Mesenchymal stem cell (in vitro differentiated cells and primary cell): ENCODE measurements around the gene TMEM119.
A peak's percentile ranks its signal among the peaks of the same experiment; 100 is the strongest.

Source experiments
- DNase-seq: peaks from one replicate; pipeline ENCODE4 v3.0.0-alpha.2; 2013
- H2AFZ ChIP-seq: one replicate; pipeline ENCODE4 v1.6.1; 2013; ENCODE audit warnings: low read depth, mild to moderate bottlenecking, control low read depth, inconsistent platforms, low read length, moderate library complexity
- H2AK5ac ChIP-seq: 2 replicates; pipeline ENCODE4 v1.6.1; 2013; ENCODE audit warnings: low read length, moderate library complexity, mild to moderate bottlenecking, inconsistent platforms; ENCODE audit not compliant: severe bottlenecking
- H2BK120ac ChIP-seq: one replicate; pipeline ENCODE4 v1.6.1; 2013; ENCODE audit warnings: low read depth, mild to moderate bottlenecking, inconsistent platforms, low read length, moderate library complexity
- H2BK12ac ChIP-seq, 2 experiments: one replicate each; pipeline ENCODE4 v1.6.1; 2013; ENCODE audit warnings: inconsistent platforms in 2 of 2, low read length in 2 of 2, mild to moderate bottlenecking in 2 of 2, moderate library complexity in 2 of 2, control low read depth in 1 of 2
- H2BK15ac ChIP-seq: one replicate; pipeline ENCODE4 v1.6.1; 2013; ENCODE audit warnings: mild to moderate bottlenecking, low read depth, inconsistent platforms; ENCODE audit not compliant: poor library complexity, severe bottlenecking
- H2BK5ac ChIP-seq: 2 replicates; pipeline ENCODE4 v1.6.1; 2013; ENCODE audit warnings: low read depth, mild to moderate bottlenecking, low read length, control low read depth, inconsistent platforms; ENCODE audit not compliant: poor library complexity, severe bottlenecking
- H3K14ac ChIP-seq, 2 experiments: one replicate each; pipeline ENCODE4 v1.6.1; 2013; ENCODE audit warnings: inconsistent platforms in 2 of 2, low read length in 2 of 2, control low read depth in 1 of 2, mild to moderate bottlenecking in 1 of 2, moderate library complexity in 1 of 2
- H3K18ac ChIP-seq, 2 experiments: one replicate each; pipeline ENCODE4 v1.6.1; 2013; ENCODE audit warnings: inconsistent platforms in 2 of 2, low read length in 2 of 2, control low read depth in 1 of 2, low read depth in 1 of 2, mild to moderate bottlenecking in 1 of 2
- H3K23ac ChIP-seq, 2 experiments: one replicate each; pipeline ENCODE4 v1.6.1; 2013; ENCODE audit warnings: inconsistent platforms in 2 of 2, low read length in 2 of 2, mild to moderate bottlenecking in 2 of 2, moderate library complexity in 2 of 2, control low read depth in 1 of 2
- H3K27ac ChIP-seq: 2 replicates; pipeline ENCODE4 v1.5.1; 2013; ENCODE audit warnings: mild to moderate bottlenecking, moderate library complexity, low read length, control low read depth, inconsistent platforms; ENCODE audit not compliant: poor library complexity, severe bottlenecking
- H3K27me3 ChIP-seq, 2 experiments: 2 replicates each; pipeline versions ENCODE4 v1.6.1 to v1.7.0; 2013; ENCODE audit warnings: low read length in 2 of 2, mild to moderate bottlenecking in 2 of 2, moderate library complexity in 2 of 2, control low read depth in 1 of 2, inconsistent platforms in 1 of 2; ENCODE audit not compliant: control insufficient read depth in 1 of 2, insufficient read depth in 1 of 2
- H3K36me3 ChIP-seq, 2 experiments: 2 replicates each; pipeline versions ENCODE4 v1.6.1 to v1.7.0; 2013; ENCODE audit warnings: low read length in 2 of 2, control low read depth in 1 of 2, inconsistent platforms in 1 of 2, low read depth in 1 of 2, mild to moderate bottlenecking in 1 of 2; ENCODE audit not compliant: insufficient read depth in 2 of 2, control insufficient read depth in 1 of 2
- H3K4ac ChIP-seq, 2 experiments: one replicate each; pipeline ENCODE4 v1.6.1; 2013; ENCODE audit warnings: inconsistent platforms in 2 of 2, low read length in 2 of 2, mild to moderate bottlenecking in 2 of 2, moderate library complexity in 2 of 2, control low read depth in 1 of 2, low read depth in 1 of 2
- H3K4me1 ChIP-seq: 2 replicates; pipeline ENCODE4 v1.6.1; 2013; ENCODE audit warnings: low read depth, low read length, control low read depth; ENCODE audit not compliant: control insufficient read depth, insufficient read depth
- H3K4me2 ChIP-seq: 2 replicates; pipeline ENCODE4 v1.6.1; 2013; ENCODE audit warnings: low read length, mild to moderate bottlenecking, inconsistent platforms; ENCODE audit not compliant: poor library complexity, severe bottlenecking
- H3K4me3 ChIP-seq, 2 experiments: 2 replicates each; pipeline versions ENCODE4 v1.5.1 to v1.7.0; 2013; ENCODE audit warnings: low read length in 2 of 2, mild to moderate bottlenecking in 2 of 2, control low read depth in 1 of 2, low read depth in 1 of 2; ENCODE audit not compliant: insufficient read depth in 1 of 2
- H3K79me1 ChIP-seq: replicated peaks from 2 replicates; pipeline ENCODE4 v1.6.1; 2013; ENCODE audit warnings: mild to moderate bottlenecking, control low read depth, low read length, inconsistent platforms; ENCODE audit not compliant: poor library complexity, severe bottlenecking
- H3K9ac ChIP-seq: 2 replicates; pipeline ENCODE4 v1.7.0; 2013; ENCODE audit warnings: mild to moderate bottlenecking, low read length, moderate library complexity
- H3K9me3 ChIP-seq: 2 replicates; pipeline ENCODE4 v1.7.0; 2013; ENCODE audit warnings: mild to moderate bottlenecking, low read length; ENCODE audit not compliant: control insufficient read depth
- H4K8ac ChIP-seq: one replicate; pipeline ENCODE4 v1.6.1; 2013; ENCODE audit warnings: inconsistent platforms, mild to moderate bottlenecking, low read length, moderate library complexity
- H4K91ac ChIP-seq: one replicate; pipeline ENCODE4 v1.6.1; 2013; ENCODE audit warnings: mild to moderate bottlenecking, low read length, inconsistent platforms
- WGBS: methylation state at CpG from one replicate; pipeline ENCODE4 v1.1.7; 2013; ENCODE audit warnings: mixed read lengths; 5-methylcytosine and 5-hydroxymethylcytosine counted together

The TMEM119 gene

DNA sequence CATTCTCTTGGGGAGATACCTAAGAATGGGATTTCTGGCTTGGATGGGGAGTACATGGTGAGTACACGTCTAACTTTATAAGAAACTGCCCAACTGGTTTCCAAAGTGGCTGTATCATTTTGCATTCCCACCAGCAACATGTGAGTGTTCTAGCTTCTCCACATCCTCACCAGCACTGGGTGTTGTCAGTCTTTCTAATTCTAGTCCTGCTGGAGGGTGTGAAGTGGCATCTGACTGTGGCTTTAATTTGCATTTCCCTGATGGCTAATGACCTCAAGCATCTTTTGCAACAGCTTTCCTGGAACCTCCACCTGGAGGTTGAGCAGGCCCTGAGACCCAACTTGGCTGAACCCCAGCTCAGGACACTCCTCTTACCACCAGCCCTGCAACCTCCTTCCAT, 18.0 kb upstream of the TMEM119 start:
- Histone ChIP-seq H2BK120ac (no peak overlapping the region), H4K8ac (no peak overlapping the region)
- WGBS = 100% methylated on average over 1 of the region's 1 CpG

DNA sequence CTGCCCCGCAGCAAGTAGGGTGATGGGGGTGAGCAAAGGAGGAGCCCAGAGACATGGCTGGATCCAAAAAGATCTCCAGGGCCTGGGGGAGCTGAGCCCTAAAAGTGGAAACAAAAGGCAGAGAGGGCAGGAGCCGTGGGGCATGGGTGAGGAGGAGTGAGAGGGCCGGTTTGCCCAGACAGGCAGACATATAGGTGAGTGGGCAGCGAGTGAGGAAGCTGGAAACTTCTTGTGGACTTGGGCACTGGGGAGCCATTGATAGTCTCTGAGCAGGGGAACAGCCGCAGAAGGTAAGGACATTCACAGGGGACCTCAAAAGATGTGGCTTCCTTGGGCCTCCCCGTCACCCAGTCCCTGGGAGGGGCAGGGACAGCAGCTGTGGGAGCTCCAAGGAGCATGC, 16.8 kb upstream of the TMEM119 start:
- no peak for DNase-seq
- 96% methylated on average over 6 of the region's 6 CpGs for WGBS
- Histone ChIP-seq H3K27me3 (no peaks in the 10 kb centered on the region), H3K4ac (peak overlapping the region in 1 of 2 experiments; percentile 52), H3K4me1 (peaks cover 37% of the 10 kb centered on the region), H3K4me2 (no peak overlapping the region), H2BK120ac (no peak overlapping the region), H3K14ac (peak overlapping the region in 1 of 2 experiments; percentile 27), H3K23ac (no peak overlapping the region), H2BK5ac (no peak overlapping the region), H3K9me3 (peaks cover 6% of the 10 kb centered on the region), H2AFZ (no peak overlapping the region), H3K9ac (no peak overlapping the region), H3K79me1 (no peaks in the 10 kb centered on the region), H2AK5ac (peak overlapping the region; percentile 90), H3K27ac (no peak overlapping the region), H4K8ac (no peak overlapping the region), H3K18ac (peak overlapping the region in 1 of 2 experiments; percentile 60), H3K4me3 (no peak overlapping the region), H2BK15ac (peak overlapping the region; percentile 15), H3K36me3 (no peaks in the 10 kb centered on the region), H4K91ac (no peak overlapping the region), H2BK12ac (peak overlapping the region in 1 of 2 experiments; percentile 83)

More for the DNA sequence above, 18.0 kb upstream of the TMEM119 start:
- H3K79me1 ChIP-seq = no peaks in the 10 kb centered on the region
- H2AFZ ChIP-seq = no peak overlapping the region
- DNase-seq = no peak
- no peak overlapping the region for H4K91ac ChIP-seq
- H2BK15ac ChIP-seq = no peak overlapping the region
- no peak overlapping the region for H3K4me3 ChIP-seq
- H2BK5ac ChIP-seq = no peak overlapping the region
- no peaks in the 10 kb centered on the region for H3K27me3 ChIP-seq
- peak overlapping the region; percentile 99 for H2AK5ac ChIP-seq
- no peak overlapping the region for H3K18ac ChIP-seq
- H3K4me1 ChIP-seq = peaks cover 34% of the 10 kb centered on the region
- no peak overlapping the region for H3K4ac ChIP-seq
- H3K9ac ChIP-seq = no peak overlapping the region
- peaks cover 6% of the 10 kb centered on the region for H3K9me3 ChIP-seq
- H3K4me2 ChIP-seq = no peak overlapping the region
- H3K27ac ChIP-seq = no peak overlapping the region
- no peaks in the 10 kb centered on the region for H3K36me3 ChIP-seq
- H3K14ac ChIP-seq = no peak overlapping the region
- H3K23ac ChIP-seq = no peak overlapping the region
- peak overlapping the region in 1 of 2 experiments; percentile 70 for H2BK12ac ChIP-seq

DNA sequence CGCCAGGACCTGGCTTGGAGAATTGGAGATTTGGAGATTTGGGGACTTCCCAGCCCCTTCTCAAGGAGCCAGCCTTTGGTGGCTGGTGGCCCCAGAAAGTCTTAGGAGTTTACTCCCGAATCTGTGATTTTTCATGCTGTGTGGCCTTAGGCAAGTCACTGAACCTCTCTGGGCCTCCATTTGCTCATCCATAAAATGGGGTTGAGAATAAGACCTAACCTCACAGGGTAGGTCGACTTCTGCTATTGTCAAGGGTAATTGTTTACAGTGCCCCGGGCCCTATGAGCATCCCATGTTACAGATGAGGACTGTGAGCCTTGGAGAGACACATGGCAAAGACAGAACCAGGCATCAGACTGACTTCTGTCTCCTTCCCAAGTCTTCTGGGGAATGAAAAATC, 16.2 kb upstream of the TMEM119 start:
- peak overlapping the region; percentile 11 for H3K9ac ChIP-seq
- H3K4me3 ChIP-seq = no peak overlapping the region
- H2BK120ac ChIP-seq = no peak overlapping the region

DNA sequence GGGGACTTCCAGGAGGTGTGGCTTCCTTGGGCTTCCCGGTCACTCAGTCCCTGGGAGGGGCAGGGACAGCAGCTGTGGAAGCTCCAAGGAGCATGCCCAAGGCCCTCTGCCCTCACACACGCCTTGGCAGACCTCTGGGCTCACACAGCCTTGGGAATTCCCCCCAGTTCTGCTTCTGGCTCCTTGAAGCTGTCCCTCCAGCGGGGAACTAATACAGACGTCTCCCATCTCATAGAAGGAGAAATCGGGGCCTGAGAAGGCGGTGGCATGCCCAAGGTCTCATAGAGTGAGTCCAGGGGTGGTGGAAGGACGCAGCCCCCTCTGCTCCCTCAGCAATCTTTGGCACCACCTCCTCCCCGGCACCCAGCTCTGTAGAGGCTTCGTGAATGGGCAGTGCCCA, 15.7 kb upstream of the TMEM119 start:
- no peak overlapping the region for H2BK120ac ChIP-seq
- peak overlapping the region; percentile 23 for H4K91ac ChIP-seq
- no peaks in the 10 kb centered on the region for H3K79me1 ChIP-seq
- peak overlapping the region; percentile 74 for H2BK15ac ChIP-seq
- no peaks in the 10 kb centered on the region for H3K27me3 ChIP-seq
- peaks cover 6% of the 10 kb centered on the region for H3K9me3 ChIP-seq
- peak overlapping the region; percentile 17 to 84 for H3K18ac ChIP-seq
- H2AFZ ChIP-seq = no peak overlapping the region
- no peak overlapping the region for H3K14ac ChIP-seq
- no peaks in the 10 kb centered on the region for H3K36me3 ChIP-seq
- peak; percentile 73 for DNase-seq
- peaks cover 39% of the 10 kb centered on the region for H3K4me1 ChIP-seq
- H2AK5ac ChIP-seq = peak overlapping the region; percentile 90
- H3K4ac ChIP-seq = peak overlapping the region; percentile 57 to 78
- H2BK12ac ChIP-seq = peak overlapping the region; percentile 78 to 82
- WGBS = 78% methylated on average over 9 of the region's 9 CpGs
- peak overlapping the region; percentile 11 for H3K9ac ChIP-seq
- H3K27ac ChIP-seq = no peak overlapping the region
- no peak overlapping the region for H3K23ac ChIP-seq
- peak overlapping the region; percentile 50 for H4K8ac ChIP-seq
- no peak overlapping the region for H3K4me2 ChIP-seq
- H3K4me3 ChIP-seq = no peak overlapping the region
- peak overlapping the region; percentile 20 for H2BK5ac ChIP-seq

More for the DNA sequence above, 16.2 kb upstream of the TMEM119 start:
- Histone ChIP-seq H4K8ac (no peak overlapping the region), H2AFZ (no peak overlapping the region), H3K9me3 (peaks cover 6% of the 10 kb centered on the region), H3K14ac (no peak overlapping the region), H2AK5ac (peak overlapping the region; percentile 90), H3K23ac (no peak overlapping the region), H2BK5ac (peak overlapping the region; percentile 20), H3K18ac (peak overlapping the region in 1 of 2 experiments; percentile 84), H2BK12ac (peak overlapping the region; percentile 11 to 83), H3K4me2 (no peak overlapping the region), H4K91ac (peak overlapping the region; percentile 23), H3K4ac (peak overlapping the region; percentile 57 to 78), H3K27ac (no peak overlapping the region), H3K27me3 (no peaks in the 10 kb centered on the region), H3K4me1 (peaks cover 41% of the 10 kb centered on the region), H3K79me1 (no peaks in the 10 kb centered on the region), H2BK15ac (peak overlapping the region; percentile 74), H3K36me3 (no peaks in the 10 kb centered on the region)
- 86% methylated on average over 4 of the region's 4 CpGs for WGBS
- no peak for DNase-seq
